Gastroesophageal sphincter (tissue), 4 donors: Measurements from ENCODE around the gene FGGY. TPM values are rescaled to one million over a fixed set of nuclear protein-coding genes. Genes with fewer than 3 reads are reported as not detected.

Source experiments
- ATAC-seq: fragments of 150-250 bp; one replicate; pipeline ENCODE4 v1.9.1; 2016; ENCODE audit warnings: mild to moderate bottlenecking, moderate library complexity
- H3K27ac ChIP-seq, 4 donors: fragments of 200-600 bp; sonication (generic) in 3 of 4; 1 replicate in 3 of 4; 2 replicates in 1 of 4; pipeline ENCODE4 v1.5.1; 2016 to 2019
- H3K27me3 ChIP-seq: fragments of 200-600 bp; sonication (generic); one replicate; pipeline ENCODE4 v1.5.1; 2019
- H3K36me3 ChIP-seq, 2 donors: fragments of 200-600 bp; sonication (generic); one replicate each; pipeline ENCODE4 v1.5.1; 2019; ENCODE audit warnings: control low read depth in 1 of 2
- H3K4me1 ChIP-seq, 3 donors: fragments of 200-600 bp; sonication (generic); 1 replicate in 2 of 3; 2 replicates in 1 of 3; pipeline ENCODE4 v1.5.1; 2016 to 2019; ENCODE audit warnings: control low read depth in 2 of 3
- H3K4me3 ChIP-seq, 2 donors: fragments of 200-600 bp; sonication (generic); one replicate each; pipeline ENCODE4 v1.5.1; 2019; ENCODE audit warnings: mild to moderate bottlenecking in 1 of 2, moderate library complexity in 1 of 2
- H3K9me3 ChIP-seq, 3 donors: fragments of 200-600 bp; sonication (generic); one replicate each; pipeline ENCODE4 v1.5.1; 2017 to 2019; ENCODE audit warnings: control low read depth in 2 of 3
- EP300 ChIP-seq: sonication (generic); formaldehyde crosslinking; IDR thresholded peaks from one replicate; pipeline ENCODE4 v1.6.1; 2017; ENCODE audit warnings: antibody characterized with exemption, mild to moderate bottlenecking
- POLR2A ChIP-seq, 2 donors: fragments of 450-650 bp; IDR thresholded peaks; one replicate each; pipeline ENCODE4 v1.6.1; 2017; ENCODE audit warnings: antibody characterized with exemption in 2 of 2, mild to moderate bottlenecking in 2 of 2, moderate library complexity in 1 of 2
- POLR2AphosphoS5 ChIP-seq: sonication (generic); formaldehyde crosslinking; IDR thresholded peaks from one replicate; pipeline ENCODE4 v1.6.1; 2017; ENCODE audit warnings: antibody characterized with exemption
- WGBS, 2 donors: methylation state at CpG; one replicate each; pipeline ENCODE4 v1.1.5; 2018; ENCODE audit warnings: low coverage in 1 of 2; 5-methylcytosine and 5-hydroxymethylcytosine counted together
- total RNA-seq, 4 donors: library from RNA; depleted of rRNA; stranded (reverse); fragments of >200 nt; gene quantifications; one replicate each; pipeline ENCODE4 v1.1.0, GENCODE V29; 2016
- TF ChIP-seq, protein P1 (sequence below), 4 experiments: fragments of 200-600 bp in 2 of 4; fragments of 450-650 bp in 2 of 4; sonication (generic) in 1 of 4; IDR thresholded peaks; one replicate each; pipeline ENCODE4 v1.5.1; 2017 to 2019; ENCODE audit warnings: antibody characterized with exemption in 4 of 4, mild to moderate bottlenecking in 2 of 4, moderate library complexity in 2 of 4

The FGGY gene
- total RNA-seq, 4 donors from 2014 or later = 19.0 to 29.6 (median 25.2) TPM

DNA sequence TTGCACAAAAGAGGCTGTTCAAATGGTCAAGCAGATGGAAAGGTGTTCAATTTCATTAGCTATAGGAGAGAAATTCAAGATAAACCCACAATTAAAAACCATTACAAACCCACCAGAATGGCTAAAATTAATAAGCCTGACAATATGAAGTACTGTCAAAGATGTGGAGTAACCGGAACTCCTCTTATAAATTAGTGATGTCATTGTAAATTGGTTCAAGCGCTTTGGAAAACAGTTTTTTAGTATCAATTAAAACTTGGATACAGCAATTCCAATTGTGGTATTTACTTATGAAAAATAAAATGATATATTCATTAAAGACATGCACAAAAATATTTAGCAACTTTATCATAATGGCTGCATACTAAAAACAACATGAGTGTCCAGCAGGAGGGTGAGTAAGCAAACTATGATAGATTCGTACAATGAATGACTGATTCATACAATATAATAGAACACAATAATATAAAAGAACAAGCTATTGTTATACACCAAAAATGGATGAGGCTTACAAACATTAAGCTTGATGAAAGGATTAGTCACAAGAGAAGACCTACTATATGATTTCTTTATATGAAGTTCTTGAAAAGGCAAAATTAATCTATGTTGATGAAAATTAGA is 38.4 kb upstream of the FGGY start:
- no peaks in the 10 kb centered on the region for H3K27me3 ChIP-seq
- peaks cover 0 to 22% (median 0%) of the 10 kb centered on the region in 3 donors for H3K4me1 ChIP-seq
- H3K9me3 ChIP-seq = no peaks in the 10 kb centered on the region
- no peak overlapping the region for H3K4me3 ChIP-seq
- ATAC-seq = no peak
- TF ChIP-seq EP300 (no peak), POLR2AphosphoS5 (no peak), POLR2A (IDR thresholded peaks at IDR 0.05) (no peak)
- TF ChIP-seq, protein P1, sequence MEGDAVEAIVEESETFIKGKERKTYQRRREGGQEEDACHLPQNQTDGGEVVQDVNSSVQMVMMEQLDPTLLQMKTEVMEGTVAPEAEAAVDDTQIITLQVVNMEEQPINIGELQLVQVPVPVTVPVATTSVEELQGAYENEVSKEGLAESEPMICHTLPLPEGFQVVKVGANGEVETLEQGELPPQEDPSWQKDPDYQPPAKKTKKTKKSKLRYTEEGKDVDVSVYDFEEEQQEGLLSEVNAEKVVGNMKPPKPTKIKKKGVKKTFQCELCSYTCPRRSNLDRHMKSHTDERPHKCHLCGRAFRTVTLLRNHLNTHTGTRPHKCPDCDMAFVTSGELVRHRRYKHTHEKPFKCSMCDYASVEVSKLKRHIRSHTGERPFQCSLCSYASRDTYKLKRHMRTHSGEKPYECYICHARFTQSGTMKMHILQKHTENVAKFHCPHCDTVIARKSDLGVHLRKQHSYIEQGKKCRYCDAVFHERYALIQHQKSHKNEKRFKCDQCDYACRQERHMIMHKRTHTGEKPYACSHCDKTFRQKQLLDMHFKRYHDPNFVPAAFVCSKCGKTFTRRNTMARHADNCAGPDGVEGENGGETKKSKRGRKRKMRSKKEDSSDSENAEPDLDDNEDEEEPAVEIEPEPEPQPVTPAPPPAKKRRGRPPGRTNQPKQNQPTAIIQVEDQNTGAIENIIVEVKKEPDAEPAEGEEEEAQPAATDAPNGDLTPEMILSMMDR (IDR thresholded peaks at IDR 0.05) = no peak
- H3K27ac ChIP-seq = no peak overlapping the region
- 80 to 83% methylated on average over 3 of the region's 3 CpGs for WGBS, 2 donors
- no peaks in the 10 kb centered on the region for H3K36me3 ChIP-seq

GRCh38 chr1:59261537-59261936 is 35.4 kb upstream of the FGGY start:
- TF ChIP-seq POLR2A (IDR thresholded peaks at IDR 0.05) = no peak
- TF ChIP-seq EP300 = no peak
- peak; percentile 7 for TF ChIP-seq POLR2AphosphoS5
- TF ChIP-seq, protein P1 (IDR thresholded peaks at IDR 0.05) = no peak
- 47 to 79% methylated on average over 1 of the region's 1 CpG for WGBS, 2 donors

GRCh38 chr1:59262631-59263030 is 34.3 kb upstream of the FGGY start:
- Histone ChIP-seq H3K4me1 (peaks cover 0 to 22% (median 0%) of the 10 kb centered on the region in 3 donors), H3K4me3 (no peak overlapping the region), H3K36me3 (no peaks in the 10 kb centered on the region), H3K27me3 (no peaks in the 10 kb centered on the region), H3K9me3 (no peaks in the 10 kb centered on the region), H3K27ac (no peak overlapping the region)
- no peak for ATAC-seq
- TF ChIP-seq EP300 (no peak), POLR2AphosphoS5 (no peak), POLR2A (IDR thresholded peaks at IDR 0.05) (no peak)
- TF ChIP-seq, protein P1 (IDR thresholded peaks at IDR 0.05) = no peak

More at GRCh38 chr1:59261537-59261936, 35.4 kb upstream of the FGGY start:
- H3K4me3 ChIP-seq = no peak overlapping the region
- H3K4me1 ChIP-seq = peaks cover 0 to 22% (median 0%) of the 10 kb centered on the region in 3 donors
- no peaks in the 10 kb centered on the region for H3K27me3 ChIP-seq
- H3K27ac ChIP-seq = peak overlapping the region in 2 of 4 donors; percentile 13 to 14
- ATAC-seq = peak; percentile 60
- no peaks in the 10 kb centered on the region for H3K36me3 ChIP-seq
- no peaks in the 10 kb centered on the region for H3K9me3 ChIP-seq

DNA sequence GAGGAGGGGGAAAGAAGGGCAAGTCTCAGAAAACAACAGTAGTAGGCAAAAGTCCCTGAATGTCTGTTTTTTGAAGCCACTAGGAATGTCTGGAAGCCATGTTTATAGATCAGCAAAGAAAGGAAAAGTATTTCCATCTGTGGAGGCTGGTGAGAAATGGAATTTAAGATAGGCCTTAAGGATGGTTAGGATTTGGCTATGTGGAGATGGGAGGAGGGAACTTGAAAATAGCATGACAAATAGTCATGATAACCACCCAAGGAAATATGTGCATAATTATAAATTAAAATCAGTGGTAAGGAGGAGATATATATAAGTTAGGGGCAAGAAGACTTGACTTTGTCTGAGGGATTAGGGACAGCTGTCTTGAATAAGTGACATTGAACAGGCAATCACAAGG is 33.8 kb upstream of the FGGY start:
- H3K9me3 ChIP-seq = no peaks in the 10 kb centered on the region
- no peak overlapping the region for H3K4me3 ChIP-seq
- TF ChIP-seq POLR2A (IDR thresholded peaks at IDR 0.05) (no peak), POLR2AphosphoS5 (no peak), EP300 (no peak)
- TF ChIP-seq, protein P1 (IDR thresholded peaks at IDR 0.05) = no peak
- ATAC-seq = no peak
- H3K4me1 ChIP-seq = peaks cover 0 to 22% (median 0%) of the 10 kb centered on the region in 3 donors
- no peaks in the 10 kb centered on the region for H3K27me3 ChIP-seq
- H3K27ac ChIP-seq = no peak overlapping the region
- no peaks in the 10 kb centered on the region for H3K36me3 ChIP-seq

DNA sequence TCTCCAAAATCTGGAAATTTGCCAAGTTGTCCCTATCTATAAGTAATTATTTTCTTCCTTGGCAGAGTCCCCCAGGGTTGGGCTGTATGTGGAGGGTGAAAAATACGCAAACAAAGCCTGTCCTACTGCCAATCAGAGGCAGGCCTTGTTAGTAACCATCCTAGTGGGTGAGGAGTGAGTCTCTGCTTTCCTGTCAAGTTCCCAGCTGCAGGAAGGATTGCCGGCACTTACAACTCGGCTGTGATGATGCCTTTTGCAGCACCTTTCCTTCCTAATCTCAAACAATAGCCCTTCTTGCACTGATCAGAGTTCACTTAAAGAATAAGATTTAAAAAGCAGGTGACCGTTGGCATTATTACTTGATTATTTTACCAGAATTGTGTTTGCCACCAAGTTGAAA is 31.3 kb upstream of the FGGY start:
- 65 to 86% methylated on average over 2 to 4 of the region's 4 CpGs for WGBS, 2 donors
- no peak overlapping the region for H3K4me3 ChIP-seq
- H3K36me3 ChIP-seq = no peaks in the 10 kb centered on the region
- H3K27me3 ChIP-seq = no peaks in the 10 kb centered on the region
- TF ChIP-seq POLR2A (IDR thresholded peaks at IDR 0.05) (no peak), POLR2AphosphoS5 (no peak), EP300 (no peak)
- TF ChIP-seq, protein P1 (IDR thresholded peaks at IDR 0.05) = no peak
- H3K9me3 ChIP-seq = no peaks in the 10 kb centered on the region
- no peak overlapping the region for H3K27ac ChIP-seq
- no peak for ATAC-seq
- H3K4me1 ChIP-seq = peaks cover 0 to 17% (median 0%) of the 10 kb centered on the region in 3 donors
